Naive thymus-derived CD4-positive, alpha-beta T cell (primary cell): ENCODE results near the gene GALNT2. TPM values are rescaled to one million over a fixed set of nuclear protein-coding genes. Genes with fewer than 3 reads are reported as not detected.

ENCODE experiments used
- ATAC-seq: fragments of 150-1000 bp; cut with Tn5 transposase; 2 replicates; pipeline ENCODE4 v1.10.0; 2021; ENCODE audit warnings: mild to moderate bottlenecking, moderate library complexity
- CTCF ChIA-PET: fragments of 350-600 bp; sonication (Branson Sonifier 250); formaldehyde crosslinking; loops from one replicate; lab custom pipeline; 2021; ENCODE audit warnings: antibody characterized with exemption; lab: Charles Lee
- POLR2A ChIA-PET: fragments of 350-600 bp; sonication (Branson Sonifier 250); formaldehyde crosslinking; loops from one replicate; lab custom pipeline; 2021; ENCODE audit warnings: antibody characterized with exemption, inconsistent platforms; lab: Charles Lee
- DNase-seq, 9 donors: peaks; one replicate each; pipeline versions ENCODE4 v3.0.0 to v3.0.0-alpha.2; 2020 to 2022; ENCODE audit warnings: mixed read lengths in 1 of 9
- H3K27ac ChIP-seq: one replicate; pipeline ENCODE4 v1.7.0; 2013; ENCODE audit warnings: mild to moderate bottlenecking, low read depth, low read length, moderate library complexity
- H3K27me3 ChIP-seq, 2 donors: one replicate each; pipeline ENCODE4 v1.7.0; 2013; ENCODE audit warnings: low read length in 2 of 2, mild to moderate bottlenecking in 2 of 2, moderate library complexity in 2 of 2; ENCODE audit not compliant: control insufficient read depth in 2 of 2, insufficient read depth in 2 of 2
- H3K36me3 ChIP-seq, 3 experiments: 1 replicate in 2 of 3; 2 replicates in 1 of 3; pipeline ENCODE4 v1.7.0; 2013; ENCODE audit warnings: low read length in 3 of 3, mild to moderate bottlenecking in 3 of 3, moderate library complexity in 1 of 3; ENCODE audit not compliant: insufficient read depth in 3 of 3, control insufficient read depth in 2 of 3
- H3K4me1 ChIP-seq, 2 donors: one replicate each; pipeline ENCODE4 v1.7.0; 2013; ENCODE audit warnings: low read length in 2 of 2, mild to moderate bottlenecking in 2 of 2, moderate library complexity in 1 of 2; ENCODE audit not compliant: control insufficient read depth in 2 of 2, insufficient read depth in 2 of 2
- H3K4me3 ChIP-seq: 2 replicates; pipeline ENCODE4 v1.7.0; 2013; ENCODE audit warnings: mild to moderate bottlenecking, low read length
- H3K9me3 ChIP-seq, 3 experiments: 1 replicate in 2 of 3; 2 replicates in 1 of 3; pipeline ENCODE4 v1.7.0; 2013; ENCODE audit warnings: low read length in 3 of 3; ENCODE audit not compliant: control insufficient read depth in 2 of 3
- H3K27ac Mint-ChIP-seq, 9 donors: one replicate each; pipeline ENCODE4 v1.8.0; 2020 to 2022; ENCODE audit warnings: mixed read lengths in 9 of 9, mild to moderate bottlenecking in 8 of 9, moderate library complexity in 5 of 9, inconsistent platforms in 2 of 9
- H3K27me3 Mint-ChIP-seq, 5 donors: one replicate each; pipeline ENCODE4 v1.8.0; 2021 to 2022; ENCODE audit warnings: mixed read lengths in 5 of 5, mild to moderate bottlenecking in 1 of 5
- H3K36me3 Mint-ChIP-seq, 5 donors: one replicate each; pipeline ENCODE4 v1.8.0; 2020 to 2022; ENCODE audit warnings: mixed read lengths in 5 of 5, mild to moderate bottlenecking in 3 of 5, inconsistent platforms in 1 of 5
- H3K4me1 Mint-ChIP-seq, 7 donors: one replicate each; pipeline ENCODE4 v1.8.0; 2020 to 2022; ENCODE audit warnings: mixed read lengths in 7 of 7, mild to moderate bottlenecking in 3 of 7, inconsistent platforms in 1 of 7
- H3K4me3 Mint-ChIP-seq, 10 donors: one replicate each; pipeline ENCODE4 v1.8.0; 2020 to 2022; ENCODE audit warnings: mild to moderate bottlenecking in 10 of 10, mixed read lengths in 10 of 10, moderate library complexity in 6 of 10, inconsistent platforms in 2 of 10
- H3K9me3 Mint-ChIP-seq, 11 donors: one replicate each; pipeline ENCODE4 v1.8.0; 2020 to 2022; ENCODE audit warnings: mixed read lengths in 11 of 11, mild to moderate bottlenecking in 4 of 11, inconsistent platforms in 1 of 11, moderate library complexity in 1 of 11
- intact Hi-C, 2 donors: fragments of 100-400 bp; cut with micrococcal nuclease; formaldehyde crosslinking; loops; one replicate each; pipeline ENCODE4 v1.15.1; 2023
- polyA plus RNA-seq, 2 donors: library from polyadenylated mRNA; unstranded; fragments of 300-500 nt; fragmentation: Illumina TruSeq; gene quantifications; one replicate each; pipeline ENCODE4 v1.2.3, GENCODE V29; 2021
- total RNA-seq, 6 experiments: library from RNA in 5 of 6; stranded (reverse) in 5 of 6; gene quantifications; 1 replicate in 5 of 6; 2 replicates in 1 of 6; pipeline ENCODE4 v1.2.3 and lab custom pipeline; 2021 to 2026

The GALNT2 gene
- total and polyA plus RNA-seq, 7 experiments from 2014 or later, result 12.0 to 32.7 (median 23.3) TPM

DNA sequence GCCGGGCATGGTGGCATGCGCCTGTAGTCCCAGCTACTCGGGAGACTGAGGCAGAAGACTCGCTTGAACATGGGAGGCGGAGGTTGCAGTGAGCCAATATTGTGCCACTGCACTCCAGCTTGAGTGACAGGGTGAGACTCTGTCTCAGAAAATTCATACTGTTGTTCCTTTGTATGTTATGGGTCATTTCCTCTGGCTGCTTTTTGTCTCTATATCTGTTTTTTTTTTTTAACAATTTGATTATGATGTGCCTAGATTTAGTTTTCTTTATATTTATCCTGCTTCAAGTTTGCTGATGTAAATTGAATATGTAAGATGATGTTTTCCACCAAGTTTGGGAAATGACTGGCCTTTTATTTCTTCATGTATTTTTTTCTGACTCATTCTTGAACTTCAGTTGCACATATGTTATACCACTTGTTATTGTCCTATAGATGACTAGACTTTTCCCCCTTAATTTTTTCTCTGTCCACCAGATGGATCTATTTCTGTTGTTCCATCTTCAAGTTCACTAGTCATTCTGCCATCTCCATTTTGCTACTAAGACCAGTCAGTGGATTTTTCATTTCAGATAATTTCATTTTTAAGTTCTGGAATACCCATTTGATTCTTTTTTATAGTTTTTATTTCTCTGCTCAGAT is 173.5 kb downstream of the GALNT2 start:
- CTCF ChIA-PET, result no interaction called here
- H3K36me3 ChIP-seq, result peaks cover 4 to 25% (median 7%) of the 10 kb centered on the region in 3 experiments
- POLR2A ChIA-PET, result no interaction called here
- no peak overlapping the region for H3K4me3 ChIP-seq
- Mint-ChIP-seq H3K4me1 (peaks cover 4 to 14% (median 10%) of the 10 kb centered on the region in 7 donors), H3K27me3 (no peaks in the 10 kb centered on the region), H3K4me3 (no peak overlapping the region), H3K36me3 (peaks cover 10 to 76% (median 35%) of the 10 kb centered on the region in 5 donors), H3K27ac (peak overlapping the region in 2 of 9 donors; percentile 29 to 56), H3K9me3 (peaks cover 0 to 9% (median 4%) of the 10 kb centered on the region in 11 donors)
- ATAC-seq (no peak), DNase-seq (no peak)
- no peak overlapping the region for H3K27ac ChIP-seq
- H3K4me1 ChIP-seq, result no peaks in the 10 kb centered on the region
- intact Hi-C loops, result no loop called here
- no peaks in the 10 kb centered on the region for H3K9me3 ChIP-seq
- H3K27me3 ChIP-seq, result no peaks in the 10 kb centered on the region

DNA sequence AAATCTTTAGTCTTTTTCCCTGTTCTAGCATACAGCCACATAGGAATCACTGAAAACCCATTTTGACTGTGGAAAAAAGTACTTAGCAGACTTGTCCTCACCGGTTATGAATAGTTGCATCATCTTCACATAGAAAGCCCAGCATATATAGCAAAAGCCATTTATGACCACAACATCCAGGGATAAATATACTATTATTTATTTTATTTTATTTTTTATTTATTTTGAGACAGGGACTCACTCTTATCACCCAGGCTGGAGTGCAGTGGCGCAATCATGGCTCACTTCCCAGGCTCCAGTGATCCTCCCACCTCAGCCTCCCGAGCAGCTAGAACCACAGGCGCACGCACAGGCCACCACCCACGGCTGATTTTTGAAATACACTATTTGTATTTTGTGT is 175.3 kb downstream of the GALNT2 start:
- no peak overlapping the region for H3K27ac ChIP-seq
- intact Hi-C loops, result no loop called here
- DNase-seq (no peak), ATAC-seq (no peak)
- ChIA-PET POLR2A (no interaction called here), CTCF (no interaction called here)
- H3K4me3 ChIP-seq, result no peak overlapping the region
- H3K9me3 ChIP-seq, result no peaks in the 10 kb centered on the region
- no peaks in the 10 kb centered on the region for H3K27me3 ChIP-seq
- Mint-ChIP-seq H3K27me3 (no peaks in the 10 kb centered on the region), H3K4me3 (no peak overlapping the region), H3K4me1 (peaks cover 4 to 17% (median 10%) of the 10 kb centered on the region in 7 donors), H3K27ac (no peak overlapping the region), H3K36me3 (peaks cover 10 to 75% (median 41%) of the 10 kb centered on the region in 5 donors), H3K9me3 (peaks cover 0 to 9% (median 4%) of the 10 kb centered on the region in 11 donors)
- H3K4me1 ChIP-seq, result no peaks in the 10 kb centered on the region
- peaks cover 2 to 25% (median 9%) of the 10 kb centered on the region in 3 experiments for H3K36me3 ChIP-seq

DNA sequence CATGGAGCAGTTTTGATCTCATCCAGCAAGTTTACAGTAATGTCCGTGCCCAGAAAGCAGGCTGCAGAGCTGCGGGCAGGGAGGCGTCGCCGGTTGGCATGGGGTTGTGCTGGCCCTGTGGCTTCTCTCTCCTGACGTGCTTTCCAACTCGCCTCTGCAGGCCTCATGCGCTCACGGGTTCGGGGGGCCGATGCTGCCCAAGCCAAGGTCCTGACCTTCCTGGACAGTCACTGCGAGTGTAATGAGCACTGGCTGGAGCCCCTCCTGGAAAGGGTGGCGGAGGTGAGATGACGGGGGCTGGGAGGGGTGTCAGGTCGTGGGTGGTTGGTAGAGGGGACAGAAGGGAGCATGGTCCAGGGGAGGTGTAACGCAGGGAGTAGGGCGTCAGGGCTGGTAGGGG is 176.1 kb downstream of the GALNT2 start:
- H3K4me3 Mint-ChIP-seq, result no peak overlapping the region
- no peak for ATAC-seq
- H3K4me3 ChIP-seq, result no peak overlapping the region
- H3K36me3 Mint-ChIP-seq, result peaks cover 10 to 72% (median 39%) of the 10 kb centered on the region in 5 donors
- no peak overlapping the region for H3K27ac ChIP-seq
- no peak for DNase-seq
- H3K4me1 Mint-ChIP-seq, result peaks cover 4 to 17% (median 10%) of the 10 kb centered on the region in 7 donors
- intact Hi-C loops, result no loop called here
- no peak overlapping the region for H3K27ac Mint-ChIP-seq
- H3K9me3 ChIP-seq, result no peaks in the 10 kb centered on the region
- H3K27me3 ChIP-seq, result no peaks in the 10 kb centered on the region
- no peaks in the 10 kb centered on the region for H3K4me1 ChIP-seq
- CTCF ChIA-PET, result interaction anchor here (1.1 kb wide), 1 partner anchor 582 kb away, joined by 3 read pairs; no protein-coding TSS in a partner anchor
- peaks cover 0 to 21% (median 6%) of the 10 kb centered on the region in 3 experiments for H3K36me3 ChIP-seq
- H3K9me3 Mint-ChIP-seq, result peaks cover 0 to 9% (median 4%) of the 10 kb centered on the region in 11 donors
- H3K27me3 Mint-ChIP-seq, result no peaks in the 10 kb centered on the region
- POLR2A ChIA-PET, result no interaction called here

DNA sequence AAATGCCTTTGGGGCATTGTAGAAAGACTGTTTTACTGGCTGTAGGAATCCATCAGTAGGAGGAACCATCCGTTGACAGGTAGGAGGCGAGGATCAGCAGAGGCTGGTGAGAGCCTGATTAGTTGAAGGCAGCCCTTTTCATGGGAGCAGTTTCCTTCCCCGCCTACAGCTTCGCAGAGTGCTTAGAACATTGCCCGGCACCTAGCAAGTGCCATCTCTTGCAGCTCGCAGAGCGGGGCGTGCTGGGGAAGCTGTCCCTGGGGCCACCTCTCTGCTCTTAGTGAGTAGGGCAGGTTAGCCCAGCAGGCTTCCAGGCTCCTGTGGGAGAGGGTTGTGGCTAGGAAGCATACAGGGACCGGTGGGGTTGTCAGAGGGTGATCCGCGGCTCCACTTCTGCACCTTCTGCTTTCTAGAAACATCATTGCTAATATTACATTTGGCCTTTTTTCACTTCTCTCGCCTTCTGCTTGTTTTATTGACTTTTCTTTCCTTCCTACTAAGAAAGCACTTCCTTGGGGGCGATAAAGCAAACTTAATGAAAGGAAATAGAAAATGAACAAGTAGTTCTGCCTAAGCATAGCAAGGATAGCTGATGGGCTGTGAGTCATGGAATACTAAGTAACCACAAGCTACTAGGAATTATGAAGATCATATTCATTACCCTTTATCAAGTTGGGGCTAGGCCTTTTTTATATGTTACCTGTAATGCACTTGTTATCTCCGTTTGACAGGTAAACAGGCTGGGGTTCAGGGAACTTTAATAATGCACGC is 176.7 kb downstream of the GALNT2 start:
- Histone ChIP-seq H3K27me3 (no peaks in the 10 kb centered on the region), H3K4me1 (no peaks in the 10 kb centered on the region), H3K36me3 (peaks cover 0 to 27% (median 3%) of the 10 kb centered on the region in 3 experiments), H3K9me3 (no peaks in the 10 kb centered on the region), H3K27ac (no peak overlapping the region), H3K4me3 (no peak overlapping the region)
- no peak for ATAC-seq
- H3K4me3 Mint-ChIP-seq, result no peak overlapping the region
- H3K36me3 Mint-ChIP-seq, result peaks cover 12 to 73% (median 39%) of the 10 kb centered on the region in 5 donors
- DNase-seq, result no peak
- no peak overlapping the region for H3K27ac Mint-ChIP-seq
- peaks cover 0 to 9% (median 4%) of the 10 kb centered on the region in 11 donors for H3K9me3 Mint-ChIP-seq
- no peaks in the 10 kb centered on the region for H3K27me3 Mint-ChIP-seq
- CTCF ChIA-PET, result interaction anchor here (0.6 to 1.1 kb wide), 2 partner anchors 61 to 583 kb away, joined by 3 read pairs; no protein-coding TSS in a partner anchor
- H3K4me1 Mint-ChIP-seq, result peaks cover 4 to 17% (median 10%) of the 10 kb centered on the region in 7 donors
- POLR2A ChIA-PET, result no interaction called here
- intact Hi-C loops, result no loop called here

DNA sequence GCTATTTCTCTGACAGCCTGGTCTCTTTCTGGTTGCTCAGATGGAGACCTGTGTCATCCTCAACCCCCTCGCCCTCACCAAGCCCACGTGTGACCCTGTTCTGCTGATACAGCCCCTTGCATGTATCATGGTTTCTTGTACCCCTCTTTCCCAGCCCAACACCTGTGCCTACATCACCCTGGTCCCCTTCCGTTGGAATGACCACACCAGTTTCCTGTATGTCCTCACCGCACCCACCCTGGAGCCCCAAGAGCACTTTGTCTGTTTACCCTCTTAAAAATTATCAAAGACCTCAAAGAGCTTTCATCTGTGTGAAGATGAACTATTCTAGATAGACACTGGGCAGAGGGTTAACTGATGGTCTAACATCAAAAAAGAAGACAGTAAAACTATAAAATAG is 179.5 kb downstream of the GALNT2 start:
- Histone ChIP-seq H3K9me3 (no peaks in the 10 kb centered on the region), H3K4me1 (no peaks in the 10 kb centered on the region), H3K27ac (no peak overlapping the region), H3K36me3 (peaks cover 0 to 49% (median 3%) of the 10 kb centered on the region in 3 experiments), H3K4me3 (no peak overlapping the region), H3K27me3 (no peaks in the 10 kb centered on the region)
- ATAC-seq, result no peak
- POLR2A ChIA-PET, result no interaction called here
- intact Hi-C loops, result no loop called here
- Mint-ChIP-seq H3K9me3 (no peaks in the 10 kb centered on the region), H3K4me3 (no peak overlapping the region), H3K27ac (peak overlapping the region in 3 of 9 donors; percentile 8 to 43 (median 23)), H3K4me1 (peaks cover 0 to 8% (median 0%) of the 10 kb centered on the region in 7 donors), H3K27me3 (no peaks in the 10 kb centered on the region), H3K36me3 (peaks cover 12 to 74% (median 46%) of the 10 kb centered on the region in 5 donors)
- CTCF ChIA-PET, result no interaction called here
- DNase-seq, result no peak

DNA sequence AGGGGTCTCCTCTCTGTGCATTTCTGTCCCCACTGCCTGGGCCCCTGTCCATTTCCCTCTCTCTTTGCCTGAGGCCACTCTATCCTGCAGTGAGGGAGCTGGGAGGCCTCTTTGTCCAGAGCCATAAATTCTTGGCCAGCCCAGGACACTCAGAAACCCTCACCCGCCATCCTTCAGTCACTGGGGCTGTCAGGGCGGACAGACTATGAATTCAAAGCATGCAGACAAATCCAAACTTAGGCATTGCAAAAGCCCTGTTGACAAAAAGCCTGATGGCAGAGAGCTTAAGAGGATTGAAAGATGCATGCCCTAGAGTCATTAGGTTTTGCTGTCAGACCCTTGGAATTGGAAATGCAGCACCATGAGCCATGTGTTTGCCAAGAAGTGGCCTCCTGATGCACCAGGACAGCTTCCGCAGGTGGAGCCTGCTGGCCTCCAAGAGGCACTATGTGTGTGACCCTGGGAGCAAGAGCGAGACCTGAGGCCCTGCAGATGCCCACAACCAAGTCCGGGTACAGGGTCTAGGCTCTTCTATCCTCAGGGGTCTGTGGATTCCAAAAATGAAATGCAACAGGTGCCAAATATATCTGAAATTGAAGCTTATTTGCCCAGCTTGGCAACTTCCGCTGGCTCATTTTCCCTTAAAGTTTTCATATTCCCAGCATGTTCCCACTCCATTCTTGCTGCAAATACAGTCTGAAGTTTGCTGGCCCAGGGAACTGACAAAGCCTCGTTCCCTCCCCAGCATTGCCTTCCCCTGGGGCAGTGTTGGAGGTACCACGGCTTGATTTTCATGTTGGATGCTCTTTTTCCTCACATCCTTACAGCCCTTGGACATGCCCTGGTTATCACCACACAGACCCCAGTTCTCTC is 181.2 kb downstream of the GALNT2 start:
- H3K36me3 ChIP-seq, result peaks cover 0 to 57% (median 7%) of the 10 kb centered on the region in 3 experiments
- no peaks in the 10 kb centered on the region for H3K27me3 Mint-ChIP-seq

More for the DNA sequence above, 181.2 kb downstream of the GALNT2 start:
- Mint-ChIP-seq H3K27ac (peak overlapping the region in 1 of 9 donors; percentile 14), H3K4me3 (no peak overlapping the region), H3K9me3 (no peaks in the 10 kb centered on the region), H3K4me1 (peaks cover 0 to 5% (median 0%) of the 10 kb centered on the region in 7 donors), H3K36me3 (peaks cover 8 to 73% (median 50%) of the 10 kb centered on the region in 5 donors)
- POLR2A ChIA-PET, result interaction anchor here (0.6 kb wide), 1 partner anchor 565 kb away, joined by 3 read pairs; no protein-coding TSS in a partner anchor
- Histone ChIP-seq H3K4me1 (no peaks in the 10 kb centered on the region), H3K4me3 (no peak overlapping the region), H3K27me3 (no peaks in the 10 kb centered on the region), H3K9me3 (no peaks in the 10 kb centered on the region), H3K27ac (no peak overlapping the region)
- intact Hi-C loops, result no loop called here
- CTCF ChIA-PET, result no interaction called here
- ATAC-seq, result no peak
- no peak for DNase-seq
